GM18519 (cell line): Measurements from ENCODE around the gene GRAMD2B.

Experiments
- ATAC-seq: cut with Tn5 transposase; IDR thresholded peaks from one replicate; pipeline ENCODE4 v1.9.1; 2021; ENCODE audit warnings: mild to moderate bottlenecking, moderate library complexity; ENCODE audit not compliant: unreplicated experiment, low FRiP score

The GRAMD2B gene

DNA sequence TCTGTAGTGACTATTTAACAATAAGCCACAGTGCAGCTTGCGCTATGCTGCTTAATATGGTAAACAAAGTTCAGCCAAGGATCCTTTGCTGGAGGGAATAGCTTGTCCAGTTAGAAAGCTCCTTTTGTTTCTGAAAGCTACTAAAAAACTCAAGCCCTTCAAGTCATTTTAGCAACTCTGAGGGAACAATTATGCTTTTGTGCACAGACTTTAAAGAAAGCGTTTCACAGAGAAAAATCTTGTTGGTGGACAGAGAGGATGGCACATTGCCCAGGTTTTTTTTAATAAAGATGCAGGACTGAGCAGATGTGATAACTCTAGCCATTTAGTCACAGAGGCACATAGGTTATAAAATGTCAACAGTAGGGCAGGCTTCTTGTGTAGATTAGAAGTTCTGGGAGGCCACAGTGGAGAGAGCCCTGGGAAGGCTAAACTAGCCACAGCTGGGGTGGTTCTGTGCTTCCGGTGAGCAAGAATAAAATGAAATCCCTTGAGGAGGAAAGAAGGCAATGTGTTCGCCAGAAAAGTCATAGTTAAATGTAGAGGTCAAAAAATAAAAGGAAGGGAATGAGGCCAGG, 108.4 kb downstream of the GRAMD2B start:
- no peak for ATAC-seq

GRCh38 chr5:126534553-126534952, 111.3 kb downstream of the GRAMD2B start:
- ATAC-seq, result no peak

GRCh38 chr5:126535856-126536545, 112.8 kb downstream of the GRAMD2B start:
- no peak for ATAC-seq

DNA sequence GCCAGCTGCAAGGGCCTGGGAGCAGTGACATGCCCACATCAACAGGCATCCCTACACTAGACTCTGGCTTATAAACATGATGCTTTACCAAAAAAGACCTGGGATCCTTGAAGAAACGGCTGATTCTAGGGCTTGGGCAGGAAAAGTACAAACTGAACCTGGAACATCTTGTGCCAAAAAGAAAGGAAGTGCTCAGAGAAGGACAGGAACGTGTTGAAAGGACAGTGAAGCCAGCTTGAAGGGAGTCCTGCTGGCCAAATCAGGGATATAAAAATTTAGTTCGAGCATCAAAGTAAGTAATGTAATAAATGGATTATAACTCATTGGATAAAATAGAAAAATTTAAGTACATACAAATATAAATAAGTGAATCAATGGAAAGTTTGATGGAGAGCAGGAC, 113.7 kb downstream of the GRAMD2B start:
- ATAC-seq, result no peak

GRCh38 chr5:126538579-126538978, 115.4 kb downstream of the GRAMD2B start:
- no peak for ATAC-seq

- no peak for ATAC-seq
Observed at GRCh38 chr5:126540631-126541030, 117.4 kb downstream of the GRAMD2B start.

DNA sequence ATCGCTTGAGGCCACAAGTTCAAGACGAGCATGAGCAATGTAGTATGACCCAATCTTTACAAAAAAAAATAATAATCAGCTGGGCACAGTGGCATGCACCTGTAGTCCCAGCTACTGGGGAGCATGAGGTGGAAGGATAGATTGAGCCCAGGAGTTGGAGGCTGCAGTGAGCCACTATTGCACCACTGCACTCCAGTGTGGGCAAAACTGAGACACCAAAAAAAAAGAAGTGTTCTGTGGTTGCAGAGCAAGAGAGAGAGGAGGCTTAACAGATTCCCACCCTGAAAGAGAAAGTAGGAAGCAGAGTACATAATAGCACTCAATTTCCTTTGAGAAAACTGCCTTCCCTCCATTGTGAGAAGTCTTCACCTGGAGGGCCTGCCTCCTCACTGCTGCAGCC, 119.2 kb downstream of the GRAMD2B start:
- ATAC-seq, result no peak

DNA sequence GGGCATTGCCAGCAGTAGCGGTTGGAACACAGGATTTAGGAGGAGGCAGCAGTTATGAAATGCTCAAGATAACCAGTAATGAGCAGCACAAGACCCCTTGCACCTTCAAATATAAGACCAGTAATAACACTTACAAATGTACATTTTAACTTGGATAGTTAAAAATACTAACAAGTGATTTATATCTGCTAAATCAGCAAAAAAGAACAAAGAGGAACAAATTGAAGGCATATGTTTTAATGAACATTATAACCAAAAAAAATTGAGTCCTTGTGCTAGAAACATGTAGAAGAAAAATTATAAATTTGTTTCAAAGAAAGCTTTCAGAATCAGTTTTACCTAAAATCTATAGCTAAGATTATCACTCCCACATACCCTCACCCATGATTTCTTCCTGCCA, 119.8 kb downstream of the GRAMD2B start:
- ATAC-seq, result no peak

DNA sequence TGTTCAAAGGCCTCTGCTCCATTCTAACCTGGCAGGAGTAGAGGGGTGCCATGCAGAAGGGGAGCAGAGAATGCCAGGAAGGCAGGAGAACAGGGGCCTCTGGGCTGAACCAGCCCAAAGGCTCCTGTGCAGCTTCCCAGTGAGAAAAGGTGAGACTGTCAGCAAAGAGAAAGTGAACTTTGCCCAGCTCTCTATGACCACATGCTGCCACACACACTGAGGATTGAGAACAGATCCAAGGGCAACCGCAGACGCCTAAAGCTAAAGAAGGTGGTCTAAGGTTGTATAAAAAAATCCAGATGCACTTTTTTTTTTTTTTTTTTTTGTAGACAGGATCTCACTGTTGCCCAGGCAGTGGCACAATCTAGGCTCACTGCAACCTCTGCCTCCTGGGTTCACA, 120.5 kb downstream of the GRAMD2B start:
- ATAC-seq, result no peak
